ENCODE results near the gene CHGA.
A peak's percentile ranks its signal among the peaks of the same experiment; 100 is the strongest.

Gene CHGA

DNA sequence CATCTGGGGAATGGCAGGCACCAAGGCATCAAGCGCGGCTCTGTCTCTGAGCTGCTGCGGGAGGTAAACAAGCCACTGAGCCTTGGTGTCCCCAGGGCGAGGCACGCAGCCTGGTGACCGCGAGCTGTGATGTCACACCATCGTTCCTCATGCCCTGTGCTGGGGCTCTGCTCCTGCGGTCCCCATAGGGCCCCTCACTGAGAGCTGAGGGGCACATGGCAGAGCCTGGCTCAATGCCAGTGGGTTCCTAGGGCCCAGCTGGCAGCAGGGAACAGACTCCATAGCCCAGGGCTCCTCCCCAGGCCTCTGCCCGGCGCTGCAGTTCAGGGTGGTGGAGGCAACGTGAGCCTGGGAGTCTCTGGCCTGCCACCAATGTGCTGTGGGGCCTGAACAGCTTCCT, 22.6 kb downstream of the CHGA start:
- peak; percentile 87 for DNase-seq

DNA sequence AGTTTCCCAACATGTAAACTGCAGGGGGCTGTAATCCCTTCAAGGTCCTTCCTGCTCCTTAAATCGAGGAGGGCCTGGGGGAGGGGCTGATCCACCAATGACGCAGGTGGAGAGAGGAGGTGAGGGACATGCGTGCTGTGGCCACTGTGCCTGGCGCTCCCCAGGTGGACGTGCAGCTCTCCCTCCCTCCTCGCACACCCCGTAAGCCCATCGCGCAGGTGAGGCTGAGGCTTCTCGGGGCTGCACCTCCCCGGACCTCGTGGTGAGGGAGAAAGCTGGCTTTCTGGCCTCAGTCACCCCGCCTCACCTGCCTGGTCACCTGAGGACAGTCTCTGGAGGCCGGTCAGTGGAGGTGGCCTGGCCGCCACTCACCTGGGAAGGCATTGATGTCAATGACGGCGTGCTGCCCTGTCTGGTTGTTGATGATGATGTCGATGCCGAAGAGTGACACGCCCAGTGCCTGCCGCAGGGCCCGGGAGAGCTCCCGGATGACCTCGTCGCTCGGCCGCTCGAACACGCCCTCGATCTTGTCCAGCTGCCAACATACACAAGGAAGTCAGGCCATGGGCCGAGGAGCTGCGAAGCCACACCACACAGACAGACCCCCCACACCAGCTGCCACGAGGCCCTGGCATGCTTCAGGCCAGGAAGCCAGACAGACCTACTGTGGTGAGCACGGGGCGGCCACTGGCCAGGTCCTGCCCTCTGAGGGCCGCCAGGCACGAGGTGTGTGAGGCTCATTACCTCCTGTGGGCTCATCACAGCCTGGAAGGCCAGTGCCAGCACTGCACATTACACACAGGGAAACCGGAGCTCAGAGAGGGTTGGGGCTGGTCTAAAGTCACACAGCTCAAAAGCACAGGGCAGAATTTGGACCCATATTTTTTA, 23.3 kb downstream of the CHGA start:
- DNase-seq, result no peak

DNA sequence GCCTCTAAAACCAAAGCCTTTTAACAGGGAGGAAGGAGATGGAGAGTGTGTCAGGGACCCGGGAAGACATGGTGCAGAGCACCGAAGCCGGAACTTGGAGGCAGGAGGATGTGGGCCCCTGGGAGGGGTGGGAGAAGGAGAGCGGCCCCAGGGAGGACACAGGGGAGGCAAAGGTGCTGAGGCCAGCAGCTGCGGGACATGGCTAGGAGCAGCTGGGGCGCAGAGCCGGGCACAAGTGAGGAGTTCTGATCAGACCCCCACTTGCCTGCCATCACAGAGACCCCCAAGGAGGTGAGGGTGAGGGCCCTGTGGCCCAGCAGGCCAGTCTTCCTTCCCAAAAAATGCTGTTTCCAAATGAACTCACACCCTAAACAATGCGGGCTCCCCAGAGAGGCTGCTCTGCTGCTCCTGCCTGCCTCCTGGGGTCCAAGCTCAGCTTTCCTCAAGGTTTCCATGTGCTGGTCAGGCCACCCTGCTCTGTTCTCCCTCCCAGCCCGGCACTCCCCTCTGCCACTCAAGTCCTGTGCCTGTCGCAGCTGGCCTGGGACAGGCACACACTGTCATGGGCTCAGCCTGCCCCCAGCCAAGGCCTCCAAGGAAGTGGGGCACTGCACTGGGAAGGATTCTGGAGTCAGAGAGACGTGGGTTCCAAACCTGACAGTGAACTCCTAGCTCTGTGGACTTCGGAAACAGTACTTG, 24.0 kb downstream of the CHGA start:
- no peak for DNase-seq

DNA sequence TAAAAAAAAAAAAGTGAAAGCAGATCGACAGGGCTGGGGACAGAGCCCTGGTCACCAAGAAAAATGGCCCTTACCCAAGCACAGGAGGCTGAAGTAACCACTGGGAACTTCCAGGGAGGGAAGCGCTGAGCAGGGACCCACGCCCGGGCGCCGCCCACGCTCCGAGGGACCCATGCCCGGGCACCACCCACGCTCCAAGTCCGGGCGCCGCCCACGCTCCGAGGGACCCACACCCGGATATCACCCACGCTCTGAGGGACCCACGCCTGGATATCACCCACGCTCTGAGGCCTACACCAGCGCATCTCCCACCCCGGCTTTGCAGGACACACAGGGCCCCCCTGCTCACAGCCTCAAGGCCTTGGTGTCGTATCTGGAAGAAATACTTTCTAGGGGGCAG, 25.7 kb downstream of the CHGA start:
- DNase-seq, result no peak

DNA sequence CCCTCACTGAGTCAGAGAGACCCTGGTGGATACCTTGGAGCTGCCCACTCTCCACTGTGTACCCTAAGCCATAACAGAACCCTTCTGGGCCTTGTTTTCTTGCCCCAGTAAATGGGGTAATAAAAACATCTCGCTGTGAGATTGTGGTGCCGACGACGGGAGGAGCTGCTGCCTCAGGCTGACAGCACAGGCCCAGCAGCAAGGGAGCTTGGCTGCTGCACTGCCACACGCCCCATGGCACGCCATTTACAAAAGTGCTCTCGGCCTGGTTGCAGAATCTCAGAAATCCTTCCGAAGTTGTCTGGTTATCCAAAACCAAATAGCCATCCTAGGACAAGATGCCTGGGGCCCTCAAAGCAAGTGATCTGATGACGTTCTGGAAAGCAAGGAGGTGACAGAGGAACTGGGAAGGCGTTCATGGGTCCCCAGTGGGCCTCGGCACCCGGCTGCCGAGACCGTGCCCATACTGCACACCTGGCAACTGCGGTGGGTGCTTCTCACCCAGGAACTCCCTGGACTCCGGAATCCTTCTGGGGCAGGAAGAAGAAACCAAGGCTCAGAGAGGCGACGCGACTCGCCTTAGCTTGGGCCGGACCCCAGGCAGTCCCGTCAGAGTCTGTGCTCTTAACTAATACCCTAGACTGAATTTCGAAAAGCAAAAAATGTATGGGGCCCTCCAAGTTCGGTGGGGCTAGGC, 26.7 kb downstream of the CHGA start:
- DNase-seq, result no peak

DNA sequence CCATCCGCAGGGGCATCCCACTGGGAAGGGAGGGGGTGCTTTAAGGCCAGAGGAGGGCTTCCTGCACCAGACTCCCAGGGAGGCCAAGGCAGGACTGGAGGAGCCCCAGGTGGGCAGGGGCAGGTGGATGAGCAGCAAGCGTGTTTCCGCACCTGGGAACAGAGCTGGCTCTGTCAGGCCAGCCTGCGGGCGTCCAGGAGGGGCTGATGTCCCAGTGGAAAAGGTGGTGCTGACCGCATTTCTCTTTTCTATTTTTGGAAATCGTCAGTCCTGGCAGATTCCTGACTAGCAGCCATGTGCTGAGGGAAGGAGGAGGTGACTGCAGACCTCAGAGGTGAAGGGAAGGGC, 27.2 kb downstream of the CHGA start:
- DNase-seq, result no peak

DNA sequence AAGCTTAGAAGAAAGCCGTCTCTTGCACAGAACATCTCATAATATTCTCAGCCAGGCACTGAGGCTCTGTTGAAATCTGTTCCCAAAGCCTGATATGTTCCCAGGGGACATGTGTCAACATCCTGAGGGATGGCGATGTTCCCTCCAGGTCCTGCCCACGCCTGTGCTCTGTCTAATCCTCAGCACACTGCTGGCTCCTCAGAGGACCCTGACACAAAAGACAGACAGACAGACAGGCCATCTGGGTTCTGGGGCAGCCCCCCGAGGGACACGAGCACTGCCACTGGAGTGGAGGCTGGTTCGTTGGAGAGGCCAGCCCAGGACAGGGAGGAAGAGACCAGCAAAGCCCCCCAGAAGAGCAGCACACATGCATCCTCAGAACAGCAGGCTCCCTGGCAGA, 27.8 kb downstream of the CHGA start:
- no peak for DNase-seq

DNA sequence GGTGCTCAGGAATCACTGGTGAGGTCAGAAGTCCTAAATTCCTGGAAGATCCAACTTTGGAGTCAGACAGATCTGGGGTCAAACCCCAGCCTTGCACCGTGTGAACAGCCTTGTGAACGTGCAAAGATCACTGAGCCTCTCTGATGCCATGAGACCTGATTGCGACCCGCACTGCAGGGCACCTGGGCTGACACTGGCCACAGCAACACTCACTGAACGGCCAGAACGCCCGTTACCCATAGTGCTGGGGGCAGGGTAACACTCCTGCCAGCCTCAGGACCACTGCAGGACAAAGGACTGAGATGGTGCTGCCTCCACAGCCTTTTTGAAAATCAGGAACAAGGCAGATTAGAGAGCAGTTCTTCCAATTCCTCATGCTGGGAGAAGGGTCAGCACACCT, 28.3 kb downstream of the CHGA start:
- no peak for DNase-seq

DNA sequence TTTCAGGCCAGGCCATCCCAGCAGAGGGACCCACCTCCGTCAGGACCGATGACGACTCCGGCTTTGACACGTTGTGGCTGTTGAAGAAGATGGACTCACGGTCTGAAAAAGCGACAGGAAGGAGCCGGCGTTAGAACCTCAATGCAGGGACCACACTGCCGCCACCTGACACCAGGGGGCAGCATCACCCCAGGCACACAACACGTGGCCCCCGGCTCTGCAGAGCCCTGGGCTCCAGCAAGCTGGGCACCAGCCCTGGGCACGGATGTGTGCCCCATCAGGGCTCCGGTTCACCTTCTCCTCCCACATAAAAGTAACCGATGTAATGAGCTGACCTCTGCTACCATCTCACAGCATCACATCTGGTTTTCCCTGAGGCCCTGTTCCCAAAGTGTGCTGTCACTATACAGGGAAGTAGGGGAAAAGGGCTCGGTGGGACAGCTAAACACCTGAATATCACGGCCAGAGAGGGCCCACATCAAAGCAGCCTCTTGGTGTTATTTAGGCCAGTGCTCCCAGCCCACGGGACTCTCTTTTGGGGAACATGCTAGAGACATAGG, 29.0 kb downstream of the CHGA start:
- DNase-seq, result peak; percentile 87

DNA sequence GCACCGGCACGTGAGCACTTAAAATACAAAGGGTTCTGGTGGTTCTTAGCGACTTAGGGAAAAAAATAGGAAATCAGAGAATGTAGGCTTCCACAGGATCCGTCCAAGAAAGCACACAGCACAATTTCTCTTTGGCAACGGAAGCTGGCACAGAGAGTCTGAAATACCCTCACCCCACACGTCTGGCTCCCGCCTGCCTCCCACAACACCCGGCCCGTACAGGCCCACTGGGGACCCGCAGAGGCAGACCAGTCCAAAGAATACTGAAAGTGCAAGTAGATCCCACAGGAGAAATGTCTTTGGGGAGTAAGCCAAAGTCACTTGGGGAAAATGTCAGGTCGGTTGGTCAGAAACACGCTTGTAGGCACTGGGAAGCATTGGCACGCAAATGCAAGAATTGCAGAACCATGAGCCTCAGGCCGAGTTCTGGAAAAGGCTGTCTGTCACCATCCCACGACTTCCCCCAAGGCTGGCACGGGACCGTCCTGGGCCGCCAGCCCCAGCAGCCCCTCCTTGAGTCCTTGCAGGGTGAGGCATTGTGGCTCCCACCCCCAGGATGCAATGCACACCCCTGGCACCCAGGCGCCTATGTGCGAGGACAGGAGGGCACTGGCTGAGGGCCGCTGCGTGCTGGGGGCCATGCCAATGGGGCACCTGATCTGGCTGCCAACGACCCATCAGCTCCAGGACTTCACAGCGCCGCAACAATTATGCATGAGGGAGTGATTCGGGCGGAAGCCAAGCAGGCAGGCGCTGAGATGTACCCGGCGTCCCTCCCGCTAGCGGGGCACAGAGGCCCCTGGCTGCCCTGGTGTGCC, 29.7 kb downstream of the CHGA start:
- no peak for DNase-seq

DNA sequence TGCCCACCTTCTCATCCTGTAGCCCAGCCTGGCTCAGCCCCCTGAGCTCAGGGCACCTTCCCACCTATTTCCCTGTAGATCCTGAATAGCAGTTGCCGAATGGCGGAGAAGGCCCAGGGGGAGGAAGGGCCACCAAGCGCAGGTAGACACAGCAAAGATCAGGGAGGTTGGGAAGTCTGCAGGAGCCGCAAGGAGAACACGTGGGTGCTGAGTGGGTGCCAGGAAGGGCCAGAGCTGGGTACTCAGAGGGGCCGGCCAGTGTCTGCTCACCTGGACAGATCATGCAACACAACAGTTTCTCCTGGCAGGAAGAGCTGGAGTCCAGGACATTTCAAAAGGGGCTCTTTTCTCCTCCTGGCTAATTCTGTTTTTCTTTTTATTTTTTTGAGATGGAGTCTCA, 30.6 kb downstream of the CHGA start:
- DNase-seq, result no peak

DNA sequence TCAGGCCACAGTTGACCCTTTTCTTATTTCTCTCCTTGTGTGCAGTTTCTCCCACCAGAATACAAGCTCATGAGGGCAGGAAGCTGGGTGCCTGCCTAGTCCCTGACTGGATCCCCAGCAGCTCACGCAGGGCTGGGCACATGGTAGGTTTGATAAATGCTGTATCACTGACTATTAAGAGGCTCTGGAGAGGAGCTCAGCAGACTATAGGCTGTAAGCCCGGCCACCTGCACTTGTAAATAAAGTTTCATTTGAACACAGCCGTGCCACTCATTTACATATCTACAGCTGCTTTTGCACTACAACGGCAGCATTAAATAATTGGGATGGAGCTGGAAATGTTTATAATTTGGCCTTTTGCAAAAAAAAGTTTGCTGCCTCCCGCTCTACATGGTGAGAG, 32.0 kb downstream of the CHGA start:
- no peak for DNase-seq

DNA sequence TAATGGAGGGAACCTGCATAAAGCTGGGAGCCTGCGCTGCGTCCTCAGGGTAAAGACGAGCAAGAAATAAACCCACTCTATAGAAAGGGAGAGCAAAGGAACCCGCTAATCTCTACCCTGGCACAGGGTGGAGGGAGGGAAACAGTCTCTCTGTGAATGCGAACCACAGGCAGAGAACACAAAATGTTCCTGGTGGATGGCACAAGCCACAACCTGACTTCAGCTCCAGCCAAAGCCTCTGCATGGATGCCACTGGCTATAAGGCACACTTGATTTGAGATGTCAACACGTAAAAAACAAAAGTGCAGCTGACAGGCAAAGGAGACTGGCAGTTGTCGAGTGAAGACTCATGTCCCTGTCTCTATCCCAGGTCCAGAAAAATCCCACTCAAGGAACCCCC, 32.4 kb downstream of the CHGA start:
- no peak for DNase-seq

DNA sequence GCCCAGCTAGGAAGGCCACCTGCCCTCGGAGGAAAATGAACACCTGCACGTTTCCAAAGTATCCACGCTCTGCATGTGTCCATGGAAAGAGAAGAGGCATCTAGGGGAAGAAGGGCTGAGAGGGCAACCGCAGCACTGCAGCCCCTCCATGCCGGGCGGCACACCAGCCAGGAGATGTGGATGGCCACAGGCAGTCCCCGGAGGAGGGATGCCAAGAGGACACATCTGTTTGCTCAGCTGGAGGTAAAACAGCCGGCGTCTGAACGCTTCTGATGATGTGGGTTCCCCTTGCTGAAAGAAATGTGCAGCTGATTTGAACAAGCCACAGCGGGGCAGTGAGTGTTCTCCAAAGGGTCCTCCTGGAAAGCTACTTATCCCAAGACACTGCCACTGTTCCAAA, 34.0 kb downstream of the CHGA start:
- peak; percentile 42 for DNase-seq

DNA sequence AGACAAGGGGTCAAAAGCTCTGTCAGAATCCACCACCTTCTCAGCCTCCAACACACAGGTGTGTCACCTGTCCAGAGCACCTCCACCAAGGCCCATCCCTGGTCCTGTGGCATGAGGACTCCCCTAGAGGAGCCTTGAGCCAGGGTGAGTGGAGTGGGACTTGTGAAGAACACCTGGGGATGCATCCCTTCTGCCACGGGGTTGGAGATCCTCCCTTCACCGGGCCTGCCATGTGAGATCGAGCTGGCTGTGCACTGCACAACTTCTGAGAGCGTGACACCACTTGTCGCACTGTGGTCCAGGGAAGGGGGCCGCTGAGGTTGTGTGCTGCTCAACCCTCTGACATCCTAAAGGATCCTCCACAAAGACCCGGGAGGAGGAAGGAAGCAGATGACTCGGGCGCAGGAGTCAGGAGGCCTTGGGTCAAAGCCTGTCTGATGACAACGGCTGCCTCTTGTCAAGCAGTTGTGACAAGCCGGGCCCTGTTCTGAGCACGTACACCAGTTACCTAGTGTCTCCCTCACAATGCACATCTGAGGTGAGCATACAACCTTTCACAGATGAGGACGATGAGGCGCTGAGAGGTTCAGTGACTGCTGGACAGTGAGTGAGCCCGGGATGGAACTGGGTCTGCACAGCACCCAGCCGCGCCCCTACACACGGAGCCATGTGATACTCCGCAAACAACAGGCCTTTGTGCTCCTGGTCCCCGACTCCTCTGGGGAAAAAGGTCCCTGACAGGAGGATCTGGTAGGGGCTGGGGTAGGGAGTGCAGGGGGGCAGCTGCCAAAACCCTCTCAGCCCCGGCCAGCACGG, 35.6 kb downstream of the CHGA start:
- no peak for DNase-seq

DNA sequence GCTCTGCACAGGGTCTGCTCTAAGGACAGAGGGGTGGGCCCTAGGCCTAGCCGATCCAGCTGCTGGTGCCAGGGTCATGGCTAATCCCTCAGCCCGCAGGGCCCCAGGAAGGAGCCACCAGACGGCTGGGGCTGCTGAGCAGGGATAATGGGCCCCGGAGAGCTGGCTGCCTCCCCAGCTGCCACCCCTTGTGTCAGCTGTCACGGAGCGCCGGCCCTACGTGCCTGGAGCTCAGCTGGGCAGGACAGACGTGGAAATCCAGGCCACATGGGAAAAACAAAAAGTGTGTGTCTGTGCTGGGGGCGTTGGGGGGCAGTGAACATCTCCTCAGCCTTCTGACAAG, 36.2 kb downstream of the CHGA start:
- peak; percentile 75 for DNase-seq

DNA sequence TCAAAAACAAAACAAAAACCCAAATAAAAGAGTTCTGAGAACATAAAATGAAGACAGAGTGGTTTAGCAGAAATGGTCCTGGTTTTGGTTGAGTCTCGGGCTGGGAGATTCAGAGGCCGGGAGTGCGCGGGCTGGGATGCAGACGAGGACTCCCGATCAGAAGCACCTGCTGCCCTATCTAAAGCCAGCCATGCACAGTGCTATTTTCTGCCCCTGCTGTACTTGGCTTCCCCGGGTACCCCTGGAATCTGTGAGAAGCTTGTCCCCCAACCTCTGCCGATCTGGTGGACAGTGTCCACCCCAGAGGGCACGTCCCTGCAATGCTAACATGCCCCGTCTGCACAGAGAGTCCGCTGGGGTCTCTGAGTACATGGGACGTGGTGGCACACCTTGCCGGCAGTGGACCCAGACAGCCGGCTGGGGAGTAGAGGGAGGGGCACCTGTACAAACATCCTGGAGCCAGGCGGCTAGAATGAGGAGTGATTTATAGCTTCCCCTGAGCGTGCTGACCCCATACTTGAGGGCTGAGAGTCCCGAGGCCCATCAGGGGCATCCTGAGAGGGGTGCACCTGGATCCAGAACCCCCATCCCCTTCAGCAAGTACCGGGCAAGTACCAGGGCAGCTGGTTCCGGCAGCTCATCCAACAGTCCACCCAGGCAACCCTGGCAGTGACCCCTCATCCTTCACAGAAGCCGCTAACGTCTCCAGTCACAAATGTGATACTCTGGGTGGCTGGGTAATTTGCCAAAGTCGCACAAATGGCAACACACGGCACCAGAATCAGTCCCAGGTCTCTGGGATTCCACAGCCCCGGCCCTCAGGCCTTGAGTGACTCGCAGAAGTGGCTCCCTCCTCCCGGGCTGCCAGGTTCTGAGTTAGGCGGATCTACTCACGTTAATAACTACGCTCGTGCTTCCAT, 37.1 kb downstream of the CHGA start:
- DNase-seq, result no peak

DNA sequence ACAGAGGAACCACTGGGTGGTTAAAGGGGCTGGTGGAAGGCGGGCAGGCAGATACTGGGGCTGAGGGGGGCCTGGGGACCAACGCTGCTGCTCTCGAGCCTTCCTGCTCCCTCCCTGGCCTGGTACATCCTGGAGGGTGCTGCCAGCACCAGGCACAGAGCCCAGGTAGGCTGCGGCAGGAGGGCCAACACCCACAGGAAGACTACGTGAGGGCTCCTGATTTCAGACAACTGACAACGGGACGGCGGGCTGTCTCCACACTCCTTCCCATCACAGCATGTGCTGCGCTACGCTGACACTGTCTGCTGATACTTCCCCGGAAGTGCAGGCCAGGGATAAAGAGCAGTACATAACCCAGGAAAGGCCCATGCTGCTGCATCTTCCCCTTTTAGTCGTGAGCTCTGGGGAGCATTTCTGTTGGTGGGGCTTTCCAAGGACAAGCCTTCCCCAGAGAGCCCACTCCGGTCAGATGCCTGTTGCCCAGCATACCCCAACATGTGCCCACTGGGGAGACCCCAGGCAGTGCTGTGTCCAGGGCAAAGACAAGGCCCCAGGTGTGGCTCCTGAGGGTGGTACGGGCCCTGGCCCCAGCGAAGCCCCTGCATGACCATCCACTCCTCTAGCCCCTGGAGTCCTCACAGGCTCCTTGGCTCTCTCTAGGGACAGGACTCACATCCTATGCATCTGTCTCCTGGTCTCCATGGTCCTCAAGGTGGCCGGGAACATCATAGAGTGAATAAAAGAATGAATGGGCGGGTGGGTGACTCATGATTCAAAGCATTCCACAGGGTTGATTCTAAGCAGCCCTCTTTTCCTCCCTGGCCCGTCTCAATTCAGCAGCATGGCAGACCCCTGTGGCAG, 38.0 kb downstream of the CHGA start:
- DNase-seq, result no peak

DNA sequence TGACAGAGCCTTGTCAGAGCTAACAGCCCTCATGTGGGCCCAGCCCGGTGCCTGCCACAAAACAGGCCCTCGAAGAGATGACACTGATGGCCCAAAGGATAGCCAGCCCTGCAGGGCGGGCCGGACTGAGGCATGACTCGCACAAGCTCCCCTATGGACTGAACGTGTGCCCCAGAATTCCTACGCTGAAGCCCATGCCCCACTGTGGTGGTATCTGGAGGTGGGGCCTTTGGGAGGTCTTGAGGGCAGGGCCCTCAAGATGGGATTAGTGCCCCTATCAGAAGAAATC, 38.6 kb downstream of the CHGA start:
- DNase-seq, result no peak
